Central memory CD8-positive, alpha-beta T cell (primary cell): ENCODE results near the gene GATAD2B.
"Not testable (repeated sequence)": the region's sequence is repeated elsewhere in the genome, so short reads cannot be mapped to it uniquely, and the experiment has no call there.

Source experiments
- ATAC-seq: fragments of 150-1000 bp; cut with Tn5 transposase; replicated peaks from 2 replicates; pipeline ENCODE4 v1.10.0; 2022; ENCODE audit warnings: mild to moderate bottlenecking, moderate FRiP score, moderate number of reproducible peaks; ENCODE audit not compliant: poor library complexity, severe bottlenecking; ENCODE audit errors: extremely low read depth
- DNase-seq, 2 donors: peaks; one replicate each; pipeline ENCODE4 v3.0.0; 2021; ENCODE audit warnings: low spot score in 2 of 2
- H3K27ac Mint-ChIP-seq: one replicate; pipeline ENCODE4 v1.8.0; 2022; ENCODE audit warnings: low read depth, mild to moderate bottlenecking, moderate library complexity, mixed read lengths
- H3K27me3 Mint-ChIP-seq: one replicate; pipeline ENCODE4 v1.8.0; 2022; ENCODE audit warnings: mixed read lengths
- H3K36me3 Mint-ChIP-seq: one replicate; pipeline ENCODE4 v1.8.0; 2022; ENCODE audit warnings: mild to moderate bottlenecking, moderate library complexity, mixed read lengths; ENCODE audit not compliant: insufficient read depth
- H3K4me1 Mint-ChIP-seq: one replicate; pipeline ENCODE4 v1.8.0; 2022; ENCODE audit warnings: mixed read lengths
- H3K4me3 Mint-ChIP-seq: one replicate; pipeline ENCODE4 v1.8.0; 2022; ENCODE audit warnings: mild to moderate bottlenecking, moderate library complexity, mixed read lengths
- H3K9me3 Mint-ChIP-seq: one replicate; pipeline ENCODE4 v1.8.0; 2022; ENCODE audit warnings: mixed read lengths

Gene GATAD2B

GRCh38 chr1:153856763-153857162, 66.0 kb downstream of the GATAD2B start:
- DNase-seq (no peak), ATAC-seq (no peak)
- H3K9me3 Mint-ChIP-seq: no peaks in the 10 kb centered on the region
- no peaks in the 10 kb centered on the region for H3K27me3 Mint-ChIP-seq
- peaks cover 38% of the 10 kb centered on the region for H3K4me1 Mint-ChIP-seq
- no peak overlapping the region for H3K4me3 Mint-ChIP-seq
- no peak overlapping the region for H3K27ac Mint-ChIP-seq
- peaks cover 21% of the 10 kb centered on the region for H3K36me3 Mint-ChIP-seq

GRCh38 chr1:153852170-153852569, 70.6 kb downstream of the GATAD2B start:
- Mint-ChIP-seq H3K9me3 (no peaks in the 10 kb centered on the region), H3K27ac (no peak overlapping the region), H3K4me3 (no peak overlapping the region), H3K36me3 (peaks cover 16% of the 10 kb centered on the region), H3K27me3 (no peaks in the 10 kb centered on the region), H3K4me1 (peaks cover 50% of the 10 kb centered on the region)
- no peak for DNase-seq
- no peak for ATAC-seq

GRCh38 chr1:153849487-153850185, 73.1 kb downstream of the GATAD2B start:
- H3K9me3 Mint-ChIP-seq: no peaks in the 10 kb centered on the region
- peak overlapping the region; percentile 67 for H3K27ac Mint-ChIP-seq
- DNase-seq (no peak), ATAC-seq (no peak)
- H3K4me1 Mint-ChIP-seq: peaks cover 50% of the 10 kb centered on the region
- peaks cover 13% of the 10 kb centered on the region for H3K36me3 Mint-ChIP-seq
- H3K4me3 Mint-ChIP-seq: peak overlapping the region; percentile 31
- H3K27me3 Mint-ChIP-seq: no peaks in the 10 kb centered on the region

GRCh38 chr1:153848805-153849204, 74.0 kb downstream of the GATAD2B start:
- Mint-ChIP-seq H3K27me3 (no peaks in the 10 kb centered on the region), H3K36me3 (peaks cover 8% of the 10 kb centered on the region), H3K4me1 (peaks cover 51% of the 10 kb centered on the region), H3K4me3 (no peak overlapping the region), H3K27ac (peak overlapping the region; percentile 67), H3K9me3 (no peaks in the 10 kb centered on the region)
- ATAC-seq: no peak
- DNase-seq: no peak

GRCh38 chr1:153845158-153845557, 77.6 kb downstream of the GATAD2B start:
- H3K36me3 Mint-ChIP-seq: peaks cover 3% of the 10 kb centered on the region
- H3K27ac Mint-ChIP-seq: no peak overlapping the region
- H3K27me3 Mint-ChIP-seq: no peaks in the 10 kb centered on the region
- no peak overlapping the region for H3K4me3 Mint-ChIP-seq
- H3K9me3 Mint-ChIP-seq: no peaks in the 10 kb centered on the region
- DNase-seq (no peak), ATAC-seq (no peak)
- peaks cover 34% of the 10 kb centered on the region for H3K4me1 Mint-ChIP-seq

- H3K27ac Mint-ChIP-seq: not testable (repeated sequence)
- peaks cover 27% of the 10 kb centered on the region for H3K4me1 Mint-ChIP-seq
These were observed 78.4 kb downstream of the GATAD2B start for GRCh38 chr1:153844349-153844748.

GRCh38 chr1:153842006-153842471, 80.7 kb downstream of the GATAD2B start:
- H3K27me3 Mint-ChIP-seq: no peaks in the 10 kb centered on the region
- no peak overlapping the region for H3K4me3 Mint-ChIP-seq
- H3K9me3 Mint-ChIP-seq: no peaks in the 10 kb centered on the region
- ATAC-seq (no peak), DNase-seq (no peak)
- H3K4me1 Mint-ChIP-seq: peaks cover 31% of the 10 kb centered on the region
- peaks cover 10% of the 10 kb centered on the region for H3K36me3 Mint-ChIP-seq
- H3K27ac Mint-ChIP-seq: no peak overlapping the region

More at GRCh38 chr1:153844349-153844748, 78.4 kb downstream of the GATAD2B start:
- not testable (repeated sequence) for H3K36me3 Mint-ChIP-seq, H3K9me3 Mint-ChIP-seq, H3K27me3 Mint-ChIP-seq, H3K4me3 Mint-ChIP-seq, DNase-seq, ATAC-seq

- H3K9me3 Mint-ChIP-seq: no peaks in the 10 kb centered on the region
- no peak overlapping the region for H3K27ac Mint-ChIP-seq
- peaks cover 10% of the 10 kb centered on the region for H3K36me3 Mint-ChIP-seq
- DNase-seq: no peak
- peaks cover 34% of the 10 kb centered on the region for H3K4me1 Mint-ChIP-seq
- H3K27me3 Mint-ChIP-seq: no peaks in the 10 kb centered on the region
- ATAC-seq: no peak
- H3K4me3 Mint-ChIP-seq: no peak overlapping the region
These were observed 81.2 kb downstream of the GATAD2B start for GRCh38 chr1:153841463-153841994.

- DNase-seq, H3K4me3 Mint-ChIP-seq, ATAC-seq, H3K27me3 Mint-ChIP-seq, H3K27ac Mint-ChIP-seq, H3K9me3 Mint-ChIP-seq: not testable (repeated sequence)
- Mint-ChIP-seq H3K36me3 (peaks cover 12% of the 10 kb centered on the region), H3K4me1 (peaks cover 34% of the 10 kb centered on the region)
These were observed 82.0 kb downstream of the GATAD2B start for GRCh38 chr1:153840774-153841173.

GRCh38 chr1:153833968-153834367, 88.8 kb downstream of the GATAD2B start:
- H3K4me1 Mint-ChIP-seq: peaks cover 26% of the 10 kb centered on the region
- not testable (repeated sequence) for H3K27me3 Mint-ChIP-seq, ATAC-seq, H3K9me3 Mint-ChIP-seq, H3K4me3 Mint-ChIP-seq, DNase-seq
- peaks cover 18% of the 10 kb centered on the region for H3K36me3 Mint-ChIP-seq
- peak overlapping the region; percentile 41 for H3K27ac Mint-ChIP-seq

- Mint-ChIP-seq H3K4me1 (peaks cover 18% of the 10 kb centered on the region), H3K36me3 (peaks cover 21% of the 10 kb centered on the region), H3K27ac (no peak overlapping the region), H3K27me3 (no peaks in the 10 kb centered on the region), H3K9me3 (no peaks in the 10 kb centered on the region), H3K4me3 (no peak overlapping the region)
- no peak for DNase-seq
- ATAC-seq: no peak
These were observed 89.6 kb downstream of the GATAD2B start for GRCh38 chr1:153833171-153833570.

- Mint-ChIP-seq H3K27me3 (no peaks in the 10 kb centered on the region), H3K4me1 (peaks cover 14% of the 10 kb centered on the region), H3K27ac (no peak overlapping the region), H3K9me3 (no peaks in the 10 kb centered on the region), H3K4me3 (no peak overlapping the region), H3K36me3 (peaks cover 26% of the 10 kb centered on the region)
- no peak for DNase-seq
- ATAC-seq: no peak
These were observed 90.5 kb downstream of the GATAD2B start for GRCh38 chr1:153832293-153832692.

GRCh38 chr1:153831026-153831425, 91.7 kb downstream of the GATAD2B start:
- peaks cover 38% of the 10 kb centered on the region for H3K36me3 Mint-ChIP-seq
- H3K27me3 Mint-ChIP-seq: no peaks in the 10 kb centered on the region
- H3K9me3 Mint-ChIP-seq: no peaks in the 10 kb centered on the region
- ATAC-seq (no peak), DNase-seq (no peak)
- H3K4me1 Mint-ChIP-seq: peaks cover 9% of the 10 kb centered on the region
- H3K27ac Mint-ChIP-seq: no peak overlapping the region
- H3K4me3 Mint-ChIP-seq: no peak overlapping the region
